GM21526 (cell line): ENCODE data around the gene ASXL3.
A peak's percentile ranks its signal among the peaks of the same experiment; 100 is the strongest.

ENCODE experiments used
- ATAC-seq: cut with Tn5 transposase; IDR thresholded peaks from one replicate; pipeline ENCODE4 v1.9.1; 2021; ENCODE audit warnings: moderate library complexity; ENCODE audit not compliant: unreplicated experiment, low FRiP score

Gene ASXL3

DNA sequence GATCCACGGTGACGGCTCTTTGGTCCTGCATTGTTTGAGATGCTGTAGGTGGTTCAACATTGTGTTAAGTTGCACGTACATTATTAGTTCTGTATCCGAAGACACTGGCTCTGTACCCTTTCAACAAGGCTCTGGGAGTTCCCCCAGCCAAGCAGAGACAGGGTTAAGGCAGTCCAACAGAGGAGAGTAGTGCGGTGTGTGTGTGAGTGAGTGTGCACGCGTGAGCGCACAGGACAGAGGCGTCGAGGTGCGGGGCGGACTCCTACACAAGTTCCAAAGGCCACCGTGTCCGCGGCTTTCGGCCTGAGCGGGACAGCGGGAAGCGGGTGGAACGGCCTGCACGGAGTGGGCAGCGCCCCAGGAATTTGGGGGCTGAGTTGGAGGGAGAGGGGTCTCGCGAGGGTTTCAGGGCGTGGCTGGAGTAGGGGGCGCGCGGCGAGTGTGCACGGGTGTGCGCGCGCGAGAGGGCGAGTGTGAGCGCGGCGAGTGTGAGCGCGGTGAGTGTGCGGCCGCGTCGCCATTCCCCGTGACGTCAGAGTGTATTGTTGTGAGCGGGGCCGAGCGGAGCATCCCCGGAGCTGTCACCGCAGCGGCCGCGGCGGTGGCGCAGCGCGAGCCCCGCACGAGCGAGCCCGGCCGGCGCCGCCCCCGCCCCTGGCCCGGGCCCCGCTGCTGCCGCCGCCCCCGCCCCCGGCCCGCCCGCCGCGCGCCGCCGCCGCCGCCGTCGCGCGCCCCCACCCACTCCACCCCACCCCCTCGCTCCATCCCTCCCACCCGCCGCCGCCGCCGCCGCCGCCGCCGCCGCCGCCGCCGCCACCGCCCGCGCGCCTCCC lies at the start of gene ASXL3:
Gene ASXL3 (plus strand): TSS at position 535 of the 833 bp plus-strand sequence. CDS start 413 bp downstream, outside the sequence.
- ATAC-seq = no peak

GRCh38 chr18:33532978-33533377 lies 45.0 kb upstream of the ASXL3 start:
- ATAC-seq = no peak

DNA sequence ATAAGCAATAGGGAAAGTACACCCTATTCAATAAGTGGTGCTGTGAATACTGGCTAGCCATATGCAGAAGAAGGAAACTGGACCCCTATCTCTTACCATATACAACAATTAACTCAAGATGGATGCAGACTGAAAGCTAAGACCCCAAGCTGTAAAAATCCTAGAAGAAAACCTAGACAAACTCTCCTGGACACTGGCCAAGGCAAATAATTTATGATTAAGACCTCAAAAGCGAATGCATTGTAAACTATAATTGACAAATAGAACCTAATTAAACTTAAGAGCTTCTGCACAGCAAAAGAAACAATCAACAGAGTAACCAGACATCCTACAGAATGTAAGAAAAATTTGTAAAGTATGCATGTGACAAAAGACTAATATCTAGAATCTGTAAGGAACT lies 41.1 kb upstream of the ASXL3 start:
- ATAC-seq = no peak

GRCh38 chr18:33538418-33539042 lies 39.5 kb upstream of the ASXL3 start:
- no peak for ATAC-seq

- no peak for ATAC-seq
These were observed 37.6 kb upstream of the ASXL3 start for GRCh38 chr18:33540392-33540791.

- ATAC-seq = no peak
These were observed 36.7 kb upstream of the ASXL3 start for GRCh38 chr18:33541316-33541715.

DNA sequence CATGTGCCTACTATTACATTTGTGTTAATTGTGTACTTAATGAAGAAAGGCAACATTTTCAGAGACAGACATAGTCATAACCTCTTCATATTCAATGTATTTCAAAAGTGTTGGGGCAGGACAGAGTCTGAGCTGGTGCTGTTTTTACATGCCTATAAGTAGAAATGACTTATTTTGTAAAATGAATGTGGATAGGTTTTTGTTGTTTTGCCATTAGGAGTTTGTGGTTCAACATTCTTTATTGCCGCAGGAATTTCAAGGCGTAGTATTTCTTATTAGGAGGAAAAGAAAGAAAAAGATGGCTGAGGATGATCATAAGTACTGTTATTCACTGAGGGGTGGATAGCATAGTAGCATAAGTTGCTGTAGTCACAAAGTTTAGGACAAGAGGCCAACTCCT lies 21.2 kb upstream of the ASXL3 start:
- ATAC-seq = no peak

GRCh38 chr18:33557706-33558105 lies 20.3 kb upstream of the ASXL3 start:
- ATAC-seq = no peak

DNA sequence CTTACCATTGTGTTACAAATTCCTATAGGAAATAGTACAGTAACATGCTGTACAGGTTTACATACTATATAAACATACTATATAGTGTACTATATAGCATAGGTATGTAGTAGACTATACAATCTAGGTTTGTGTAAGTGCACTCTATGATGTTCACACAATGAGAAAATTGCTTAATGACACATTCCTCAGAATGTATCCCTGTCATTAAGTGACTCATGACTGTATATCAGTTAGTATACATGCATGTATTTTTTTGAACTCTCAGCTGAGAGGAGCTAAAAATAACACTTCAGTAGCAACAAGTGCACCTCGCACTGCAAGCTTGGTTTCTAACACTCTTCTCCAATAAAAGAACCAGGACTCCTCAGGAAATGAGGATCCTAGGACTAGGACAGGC lies 19.5 kb upstream of the ASXL3 start:
- no peak for ATAC-seq

- ATAC-seq = peak; percentile 52
These were observed 17.2 kb upstream of the ASXL3 start for GRCh38 chr18:33560686-33561370.

DNA sequence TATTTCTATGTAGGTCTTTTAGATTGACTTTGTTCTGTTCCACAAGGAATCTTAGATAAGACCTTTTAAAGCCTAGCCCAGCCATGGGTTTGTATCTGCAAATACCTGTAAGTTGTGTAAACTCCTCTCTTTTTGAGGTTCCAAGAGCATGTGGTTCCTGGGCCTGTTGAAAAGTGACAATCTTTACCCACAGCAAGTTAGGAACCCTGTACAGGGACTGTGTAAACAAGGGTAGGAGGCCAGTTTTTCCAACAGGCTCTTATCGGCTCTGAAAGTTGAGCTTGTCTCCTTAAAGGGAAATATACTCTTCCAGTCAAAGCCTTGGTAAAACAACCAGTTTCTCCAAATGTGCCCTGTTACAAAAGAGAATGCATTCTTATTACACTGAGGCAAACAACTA lies 15.3 kb upstream of the ASXL3 start:
- ATAC-seq = no peak

GRCh38 chr18:33567705-33568104 lies 10.3 kb upstream of the ASXL3 start:
- no peak for ATAC-seq

GRCh38 chr18:33571998-33572787 lies 5.8 kb upstream of the ASXL3 start:
- no peak for ATAC-seq

DNA sequence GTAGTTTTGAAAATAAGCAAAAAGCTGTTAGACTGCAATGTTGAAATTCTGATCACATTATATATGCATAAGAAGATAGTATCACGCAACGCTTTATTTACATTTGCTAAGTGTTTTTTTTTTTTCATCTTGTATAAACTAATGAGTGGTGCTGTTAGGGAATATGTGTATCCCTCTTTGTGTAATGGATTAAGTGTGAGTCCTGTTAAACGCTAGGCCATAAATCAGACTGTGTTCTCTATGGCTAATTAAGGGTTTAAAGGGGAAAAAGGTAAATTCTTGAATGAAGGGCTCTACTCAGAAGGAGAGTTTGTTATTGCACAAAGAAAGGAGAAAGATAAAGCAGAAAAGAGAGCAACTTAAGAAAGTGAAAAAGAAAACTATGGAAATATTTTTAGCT lies 4.8 kb upstream of the ASXL3 start:
- no peak for ATAC-seq

GRCh38 chr18:33575451-33575850 lies 2.6 kb upstream of the ASXL3 start:
- ATAC-seq = no peak

GRCh38 chr18:33576999-33577646 lies 896 bp upstream of the ASXL3 start:
- ATAC-seq = no peak

- no peak for ATAC-seq
These were observed 714 bp downstream of the ASXL3 start for GRCh38 chr18:33578518-33579348.

- no peak for ATAC-seq
These were observed 1.6 kb downstream of the ASXL3 start for GRCh38 chr18:33579349-33580215.
